ENCODE results near the gene EDA.

DNA sequence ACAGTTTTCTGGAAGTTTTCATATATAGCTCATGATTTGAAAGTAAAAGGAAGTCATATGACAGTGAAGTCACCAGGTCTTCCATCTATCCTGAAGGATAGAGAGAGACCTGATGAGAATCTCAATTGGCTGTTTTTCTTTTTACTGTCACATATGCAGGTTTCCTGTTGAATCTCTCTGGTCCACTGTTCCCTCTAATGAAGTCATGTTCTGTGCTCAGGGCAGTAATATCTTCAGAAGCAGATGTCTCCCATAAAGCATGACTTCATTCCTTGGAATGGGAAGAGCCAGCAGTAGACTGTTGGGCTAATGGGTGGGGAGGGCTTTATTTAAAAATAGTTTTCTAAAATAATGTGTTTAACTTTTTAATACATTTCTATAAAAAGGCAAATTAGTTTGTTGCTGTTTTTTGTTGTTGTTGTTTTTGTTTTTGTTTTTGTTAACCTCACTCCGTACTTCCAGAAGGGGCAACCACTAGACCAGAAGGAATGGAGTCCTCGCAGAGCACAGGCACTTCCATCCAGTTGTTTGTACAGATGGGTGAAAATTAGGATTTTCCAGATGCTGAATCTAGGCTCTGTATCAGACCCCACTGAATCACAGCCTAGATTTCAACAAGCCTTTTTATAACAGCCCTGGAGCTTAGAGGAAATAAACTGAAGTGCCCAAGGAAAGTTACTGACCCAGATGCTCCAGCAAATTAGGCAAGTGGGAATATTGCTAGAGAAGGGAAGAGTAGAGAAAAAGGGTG is 379.6 kb downstream of the EDA start:
- TF ChIP-seq USF1 (IDR thresholded peaks at IDR 0.05) (no peak), RAD21 (IDR thresholded peaks at IDR 0.05; ENCODE audit: low read depth) (no peak), YY1 (IDR thresholded peaks at IDR 0.05; ENCODE audit: low read depth) (no peak), CREB1 (IDR thresholded peaks at IDR 0.05; ENCODE audit: low read depth) (no peak), REST (IDR thresholded peaks at IDR 0.05; ENCODE audit: low read depth) (no peak), TEAD4 (IDR thresholded peaks at IDR 0.05) (no peak), TCF12 (IDR thresholded peaks at IDR 0.05; ENCODE audit: low read depth) (no peak), TAF1 (IDR thresholded peaks at IDR 0.05; ENCODE audit: low read depth) (no peak)
- TF ChIP-seq, protein P1, sequence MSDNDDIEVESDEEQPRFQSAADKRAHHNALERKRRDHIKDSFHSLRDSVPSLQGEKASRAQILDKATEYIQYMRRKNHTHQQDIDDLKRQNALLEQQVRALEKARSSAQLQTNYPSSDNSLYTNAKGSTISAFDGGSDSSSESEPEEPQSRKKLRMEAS (IDR thresholded peaks at IDR 0.05) = no peak
